PC-3 (cell line): ENCODE results near the gene TRAPPC2L. TPM values are rescaled to one million over a fixed set of nuclear protein-coding genes. Genes with fewer than 3 reads are reported as not detected.

ENCODE experiments used
- ATAC-seq: fragments of 200-7000 bp; cut with Tn5 transposase; 2 replicates; pipeline ENCODE4 v1.9.1; 2020; ENCODE audit warnings: mild to moderate bottlenecking, moderate library complexity
- BruUV-seq: library from RNA; stranded (reverse); fragments of 400-500 nt; replicated peaks from 2 replicates; lab custom pipeline; 2021; lab: Mats Ljungman, UMichigan
- CTCF ChIA-PET: fragments of 300-600 bp; sonication (Branson Sonifier 250); formaldehyde crosslinking; loops from one replicate; lab custom pipeline; 2022; ENCODE audit warnings: antibody characterized with exemption; lab: Charles Lee
- POLR2A ChIA-PET: fragments of 300-600 bp; sonication (Branson Sonifier 250); formaldehyde crosslinking; loops from one replicate; lab custom pipeline; 2022; ENCODE audit warnings: antibody characterized with exemption; ENCODE audit not compliant: unreplicated experiment; lab: Charles Lee
- DNase-seq: peaks from one replicate; pipeline ENCODE4 v3.0.0-alpha.2; 2015
- H2AFZ ChIP-seq: fragments of 300-600 bp; sonication (generic); 2 replicates; pipeline ENCODE4 v1.6.0; 2016; ENCODE audit warnings: antibody characterized with exemption, low read length
- H3F3A ChIP-seq: fragments of 300-600 bp; sonication (generic); one replicate; pipeline ENCODE4 v1.6.0; 2017; ENCODE audit warnings: antibody characterized with exemption, low read length, control low read depth, mild to moderate bottlenecking; ENCODE audit not compliant: unreplicated experiment
- H3K27ac ChIP-seq: fragments of 300-600 bp; sonication (generic); 2 replicates; pipeline ENCODE4 v1.5.1; 2016; ENCODE audit warnings: mild to moderate bottlenecking, low read length
- H3K27me3 ChIP-seq: fragments of 300-600 bp; sonication (generic); 2 replicates; pipeline ENCODE4 v1.6.1; 2016; ENCODE audit warnings: low read length, mixed read lengths
- H3K36me3 ChIP-seq: fragments of 300-600 bp; sonication (generic); 2 replicates; pipeline ENCODE4 v1.6.1; 2016; ENCODE audit warnings: low read depth, mixed run types, low read length, mixed read lengths
- H3K4me1 ChIP-seq: fragments of 300-600 bp; sonication (generic); 2 replicates; pipeline ENCODE4 v1.5.1; 2016; ENCODE audit warnings: low read length; ENCODE audit not compliant: insufficient read depth
- H3K4me2 ChIP-seq: fragments of 300-600 bp; sonication (generic); 2 replicates; pipeline ENCODE4 v1.6.0; 2016; ENCODE audit warnings: low read length
- H3K4me3 ChIP-seq: fragments of 300-600 bp; sonication (generic); 2 replicates; pipeline ENCODE4 v1.5.1; 2016; ENCODE audit warnings: mild to moderate bottlenecking, low read length, mixed read lengths
- H3K79me2 ChIP-seq: fragments of 300-600 bp; sonication (generic); 2 replicates; pipeline ENCODE4 v1.6.1; 2017; ENCODE audit warnings: low read length, mixed read lengths
- H3K9ac ChIP-seq: fragments of 300-600 bp; sonication (generic); 2 replicates; pipeline ENCODE4 v1.6.0; 2016; ENCODE audit warnings: mild to moderate bottlenecking, low read length
- H3K9me2 ChIP-seq: fragments of 300-600 bp; sonication (generic); replicated peaks from 2 replicates; pipeline ENCODE4 v1.6.1; 2016; ENCODE audit warnings: mixed run types, low read length, mixed read lengths
- H3K9me3 ChIP-seq: fragments of 300-600 bp; sonication (generic); 2 replicates; pipeline ENCODE4 v1.6.1; 2016; ENCODE audit warnings: low read length, mixed read lengths
- H4K20me1 ChIP-seq: fragments of 300-600 bp; sonication (generic); 2 replicates; pipeline ENCODE4 v1.6.1; 2016; ENCODE audit warnings: low read length, mixed read lengths
- EZH2 ChIP-seq: fragments of 300-600 bp; sonication (generic); IDR thresholded peaks from one replicate; pipeline ENCODE4 v1.6.1; 2017; ENCODE audit warnings: antibody characterized with exemption, mild to moderate bottlenecking, low read length; ENCODE audit not compliant: unreplicated experiment
- EZH2phosphoT487 ChIP-seq: fragments of 300-600 bp; sonication (generic); IDR thresholded peaks from 2 replicates; pipeline ENCODE4 v1.6.1; 2018; ENCODE audit warnings: mild to moderate bottlenecking, antibody characterized with exemption, low read length, borderline replicate concordance
- intact Hi-C: fragments of 100-400 bp; cut with micrococcal nuclease; formaldehyde crosslinking; loops from 2 replicates; pipeline ENCODE4 v1.9.0; 2023
- total RNA-seq: library from RNA; depleted of rRNA; stranded (reverse); fragments of >200 nt; gene quantifications from 2 replicates; pipeline ENCODE4 v1.2.3, GENCODE V29; 2014
- TF ChIP-seq, protein P1 (sequence below): fragments of 300-600 bp; sonication (generic); conservative IDR thresholded peaks from 2 replicates; pipeline ENCODE4 v1.5.1; 2017; ENCODE audit warnings: antibody characterized with exemption, low read depth, mild to moderate bottlenecking, low read length

TRAPPC2L gene
- total RNA-seq, 1 experiment from 2014 or later: 77.5 TPM

DNA sequence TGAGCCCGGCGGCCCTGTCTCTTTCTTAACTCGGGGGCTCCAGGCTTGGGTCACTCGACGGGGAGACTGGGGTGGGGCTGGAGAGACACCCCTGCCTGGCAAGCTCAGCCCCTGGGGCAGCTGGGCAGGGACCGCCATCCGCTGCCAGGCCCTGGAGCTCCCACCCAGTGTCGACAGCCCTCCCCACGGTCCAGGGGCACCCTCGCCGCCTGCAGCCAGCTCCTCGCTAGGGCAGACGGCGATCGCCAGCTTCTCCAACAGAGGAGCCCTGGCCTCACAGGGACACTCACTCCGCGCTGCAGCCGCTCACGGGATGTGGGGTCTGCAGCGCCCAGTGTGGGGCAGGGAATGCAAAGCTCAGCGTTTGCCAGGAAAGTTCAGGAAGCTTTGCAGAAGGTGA lies 29.2 kb upstream of the TRAPPC2L start:
- ChIA-PET CTCF (no interaction called here), POLR2A (no interaction called here)
- BruUV-seq: no TSS peak
- Histone ChIP-seq H3K27ac (no peak overlapping the region), H3K79me2 (no peaks in the 10 kb centered on the region), H3K4me1 (no peaks in the 10 kb centered on the region), H3K9me3 (no peaks in the 10 kb centered on the region), H3K4me3 (no peak overlapping the region), H3F3A (no peaks in the 10 kb centered on the region), H2AFZ (no peak overlapping the region), H3K9ac (no peak overlapping the region), H3K9me2 (no peaks in the 10 kb centered on the region), H3K27me3 (no peaks in the 10 kb centered on the region), H3K4me2 (no peak overlapping the region), H4K20me1 (no peaks in the 10 kb centered on the region), H3K36me3 (no peaks in the 10 kb centered on the region)
- ATAC-seq (no peak), DNase-seq (no peak)
- intact Hi-C loops: no loop called here
- no peak for TF ChIP-seq EZH2
- TF ChIP-seq, protein P1, sequence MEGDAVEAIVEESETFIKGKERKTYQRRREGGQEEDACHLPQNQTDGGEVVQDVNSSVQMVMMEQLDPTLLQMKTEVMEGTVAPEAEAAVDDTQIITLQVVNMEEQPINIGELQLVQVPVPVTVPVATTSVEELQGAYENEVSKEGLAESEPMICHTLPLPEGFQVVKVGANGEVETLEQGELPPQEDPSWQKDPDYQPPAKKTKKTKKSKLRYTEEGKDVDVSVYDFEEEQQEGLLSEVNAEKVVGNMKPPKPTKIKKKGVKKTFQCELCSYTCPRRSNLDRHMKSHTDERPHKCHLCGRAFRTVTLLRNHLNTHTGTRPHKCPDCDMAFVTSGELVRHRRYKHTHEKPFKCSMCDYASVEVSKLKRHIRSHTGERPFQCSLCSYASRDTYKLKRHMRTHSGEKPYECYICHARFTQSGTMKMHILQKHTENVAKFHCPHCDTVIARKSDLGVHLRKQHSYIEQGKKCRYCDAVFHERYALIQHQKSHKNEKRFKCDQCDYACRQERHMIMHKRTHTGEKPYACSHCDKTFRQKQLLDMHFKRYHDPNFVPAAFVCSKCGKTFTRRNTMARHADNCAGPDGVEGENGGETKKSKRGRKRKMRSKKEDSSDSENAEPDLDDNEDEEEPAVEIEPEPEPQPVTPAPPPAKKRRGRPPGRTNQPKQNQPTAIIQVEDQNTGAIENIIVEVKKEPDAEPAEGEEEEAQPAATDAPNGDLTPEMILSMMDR: no peak
- TF ChIP-seq EZH2phosphoT487: no peak

DNA sequence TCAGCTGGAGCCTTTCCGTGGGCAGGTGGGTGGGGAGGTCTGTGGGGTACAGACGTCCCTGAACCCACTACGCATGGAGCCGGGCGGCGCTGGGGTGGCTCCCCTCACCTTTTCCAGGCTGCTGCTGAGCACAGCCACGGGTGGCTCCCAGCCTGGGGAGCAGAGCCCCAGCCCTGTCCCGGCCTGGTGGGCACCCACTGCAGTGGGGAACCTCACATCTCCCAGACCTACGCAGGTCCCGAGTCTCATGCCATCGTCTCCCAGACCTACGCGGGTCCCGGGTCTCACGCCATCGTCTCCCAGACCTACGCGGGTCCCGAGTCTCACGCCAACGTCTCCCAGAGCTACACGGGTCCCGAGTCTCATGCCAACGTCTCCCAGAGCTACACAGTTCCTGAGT lies 28.2 kb upstream of the TRAPPC2L start:
- Histone ChIP-seq H3K36me3 (no peaks in the 10 kb centered on the region), H3K9me2 (no peaks in the 10 kb centered on the region), H3K27me3 (no peaks in the 10 kb centered on the region), H3K79me2 (no peaks in the 10 kb centered on the region), H3F3A (no peaks in the 10 kb centered on the region), H4K20me1 (no peaks in the 10 kb centered on the region), H2AFZ (no peak overlapping the region), H3K4me3 (no peak overlapping the region), H3K27ac (no peak overlapping the region), H3K4me2 (no peak overlapping the region), H3K9me3 (no peaks in the 10 kb centered on the region), H3K9ac (no peak overlapping the region), H3K4me1 (no peaks in the 10 kb centered on the region)
- DNase-seq (no peak), ATAC-seq (no peak)
- POLR2A ChIA-PET: no interaction called here
- CTCF ChIA-PET: no interaction called here
- intact Hi-C loops: no loop called here
- no TSS peak for BruUV-seq
- TF ChIP-seq, protein P1: no peak

DNA sequence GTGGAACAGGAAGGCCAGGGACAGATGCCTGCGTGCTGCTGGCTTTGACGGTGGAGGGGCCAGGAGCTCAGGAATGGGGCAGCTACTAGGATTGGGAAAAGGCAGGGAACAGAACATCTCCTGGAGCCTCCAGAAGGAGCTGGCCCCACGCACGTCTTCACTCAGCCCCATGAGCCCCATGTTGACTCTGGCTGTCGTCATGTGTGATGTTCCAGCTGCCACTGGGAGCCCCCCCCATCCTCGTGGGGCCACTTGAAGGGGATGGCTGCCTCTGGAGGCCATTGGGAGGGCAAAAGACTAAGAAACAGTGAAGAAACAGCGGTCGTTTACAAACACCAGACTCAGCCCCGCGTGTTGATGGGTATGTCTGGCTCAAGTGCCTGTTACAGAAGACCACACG lies 26.7 kb upstream of the TRAPPC2L start:
- no peak overlapping the region for H3K4me2 ChIP-seq
- no peak overlapping the region for H3K27ac ChIP-seq

More for the DNA sequence above, 26.7 kb upstream of the TRAPPC2L start:
- H3K36me3 ChIP-seq: no peaks in the 10 kb centered on the region
- no peak overlapping the region for H3K4me3 ChIP-seq
- H3K4me1 ChIP-seq: no peaks in the 10 kb centered on the region
- no TSS peak for BruUV-seq
- intact Hi-C loops: no loop called here
- DNase-seq (no peak), ATAC-seq (no peak)
- H4K20me1 ChIP-seq: no peaks in the 10 kb centered on the region
- POLR2A ChIA-PET: no interaction called here
- H3K9ac ChIP-seq: no peak overlapping the region
- H3K79me2 ChIP-seq: no peaks in the 10 kb centered on the region
- H3K9me3 ChIP-seq: no peaks in the 10 kb centered on the region
- TF ChIP-seq EZH2 (no peak), EZH2phosphoT487 (no peak)
- TF ChIP-seq, protein P1: no peak
- no peaks in the 10 kb centered on the region for H3K9me2 ChIP-seq
- no peaks in the 10 kb centered on the region for H3K27me3 ChIP-seq
- no peak overlapping the region for H2AFZ ChIP-seq
- CTCF ChIA-PET: no interaction called here
- no peaks in the 10 kb centered on the region for H3F3A ChIP-seq
